GM10847 (cell line): Measurements from ENCODE around the gene ZNF627.

Source experiments
- POLR2A ChIP-seq: IDR thresholded peaks from 2 replicates; pipeline ENCODE4 v1.6.1; 2011; ENCODE audit not compliant: insufficient read length; ENCODE audit errors: extremely low read depth

ZNF627 gene

DNA sequence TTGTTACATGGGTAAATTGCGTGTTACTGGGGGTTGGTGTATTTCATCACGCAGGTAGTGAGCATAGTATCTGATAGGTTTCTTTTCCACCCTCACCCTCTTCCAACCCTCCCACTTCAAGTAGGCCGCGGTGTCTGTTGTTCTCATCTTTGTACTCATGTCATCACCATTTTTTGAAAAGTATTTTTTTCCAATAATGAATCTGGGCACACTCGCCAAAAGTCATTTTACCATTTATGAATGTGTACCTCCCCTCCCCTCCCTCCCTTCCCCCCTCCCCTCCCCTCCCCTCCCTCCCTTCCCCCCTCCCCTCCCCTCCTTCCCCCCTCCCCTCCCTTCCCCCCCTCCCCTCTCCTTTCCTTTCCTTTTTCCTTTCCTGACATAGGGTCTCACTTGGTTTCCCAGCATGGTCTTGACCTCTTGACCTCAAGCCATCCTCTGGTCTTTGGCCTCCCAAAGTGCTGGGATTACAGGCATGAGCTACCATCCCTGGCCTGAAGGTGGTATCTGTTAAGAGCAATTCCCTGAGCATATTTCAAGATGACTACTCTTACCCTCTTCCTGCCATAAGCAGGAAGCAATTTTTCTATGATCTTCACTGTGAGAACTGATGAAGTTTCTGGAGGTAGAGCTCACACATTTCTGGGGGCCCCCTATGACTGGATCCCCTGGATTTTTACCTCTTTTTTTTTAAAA lies 15.7 kb downstream of the ZNF627 start:
- TF ChIP-seq POLR2A, result no peak

DNA sequence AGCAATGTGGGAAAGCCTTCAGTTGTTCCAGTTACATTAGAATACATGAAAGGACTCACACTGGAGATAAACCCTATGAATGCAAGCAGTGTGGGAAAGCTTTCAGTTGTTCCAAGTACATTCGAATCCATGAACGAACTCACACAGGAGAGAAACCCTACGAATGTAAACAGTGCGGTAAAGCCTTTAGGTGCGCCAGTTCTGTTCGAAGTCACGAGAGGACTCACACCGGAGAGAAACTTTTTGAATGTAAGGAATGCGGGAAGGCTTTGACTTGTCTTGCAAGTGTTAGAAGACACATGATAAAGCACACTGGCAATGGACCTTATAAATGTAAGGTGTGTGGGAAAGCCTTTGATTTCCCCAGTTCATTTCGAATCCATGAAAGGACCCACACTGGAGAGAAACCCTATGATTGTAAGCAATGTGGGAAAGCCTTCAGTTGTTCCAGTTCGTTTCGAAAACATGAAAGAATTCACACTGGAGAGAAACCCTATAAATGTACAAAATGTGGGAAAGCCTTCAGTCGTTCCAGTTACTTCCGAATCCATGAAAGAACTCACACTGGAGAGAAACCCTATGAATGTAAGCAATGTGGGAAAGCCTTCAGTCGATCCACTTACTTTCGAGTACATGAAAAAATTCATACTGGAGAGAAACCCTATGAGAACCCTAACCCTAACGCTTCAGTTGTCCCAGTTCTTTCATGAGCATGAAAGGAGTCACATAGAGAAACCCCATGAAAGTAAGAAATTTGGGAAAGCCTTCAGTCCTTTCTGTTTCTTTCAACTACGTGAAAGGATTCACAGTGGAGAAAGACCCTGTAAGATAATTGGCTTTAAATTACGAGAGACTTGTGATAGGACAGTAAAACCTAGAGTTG lies 20.1 kb downstream of the ZNF627 start:
- TF ChIP-seq POLR2A, result no peak

DNA sequence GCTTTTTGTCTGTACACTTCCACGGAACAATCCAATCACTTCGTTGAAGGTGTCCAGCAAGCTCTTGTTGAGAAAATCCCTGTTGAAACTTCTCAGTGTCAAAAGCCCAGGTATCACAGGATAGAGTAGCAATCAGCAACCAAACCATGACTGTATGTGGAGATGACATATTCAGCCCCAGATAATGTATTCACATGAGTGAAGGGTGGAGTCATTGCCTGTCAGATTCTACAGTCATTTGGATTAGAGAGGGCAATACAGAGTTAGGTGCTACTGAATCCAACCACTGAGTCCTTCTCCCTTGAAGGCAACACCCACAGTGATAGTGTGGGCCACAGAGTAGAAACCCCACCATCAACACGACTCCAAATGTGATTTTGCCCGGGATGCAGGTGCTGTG lies 23.3 kb downstream of the ZNF627 start:
- no peak for TF ChIP-seq POLR2A

DNA sequence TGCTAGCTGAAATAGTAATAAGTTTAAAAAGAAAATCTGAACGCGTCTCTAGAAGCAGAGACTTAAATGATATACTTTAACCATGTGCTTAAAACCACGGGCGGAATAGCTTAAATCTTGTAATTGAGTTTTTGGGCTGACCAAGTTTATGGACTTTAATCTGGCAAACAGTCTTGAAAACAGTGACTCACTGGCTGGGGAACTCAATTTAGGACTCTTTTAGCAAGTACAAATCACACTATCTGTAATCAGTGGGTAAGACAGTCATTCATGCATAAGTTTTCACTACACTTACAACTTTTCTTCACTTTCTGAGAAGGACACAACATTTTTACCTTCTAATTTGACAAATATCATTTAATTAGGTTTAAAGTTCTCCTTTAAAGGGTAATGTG lies 26.8 kb downstream of the ZNF627 start:
- TF ChIP-seq POLR2A, result no peak

DNA sequence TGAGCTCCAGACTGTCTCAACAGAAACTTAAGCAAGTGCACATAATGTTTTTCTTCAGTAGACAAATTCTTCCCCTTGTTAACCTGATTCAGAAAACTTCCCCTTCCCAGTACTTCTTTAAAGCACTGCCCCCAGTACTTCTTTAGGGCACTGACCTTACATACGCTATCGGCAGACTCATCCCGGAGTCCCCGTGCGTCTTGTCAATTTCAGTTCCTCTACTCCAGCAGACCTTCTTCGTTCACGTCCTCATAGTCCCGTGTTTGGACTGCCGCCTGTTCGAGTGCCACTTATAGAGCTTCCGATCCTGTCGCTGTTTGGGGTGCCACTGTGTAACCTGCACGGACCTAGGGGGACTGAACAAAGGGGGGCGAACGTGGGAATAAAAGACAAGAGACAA lies 29.0 kb downstream of the ZNF627 start:
- TF ChIP-seq POLR2A, result no peak

DNA sequence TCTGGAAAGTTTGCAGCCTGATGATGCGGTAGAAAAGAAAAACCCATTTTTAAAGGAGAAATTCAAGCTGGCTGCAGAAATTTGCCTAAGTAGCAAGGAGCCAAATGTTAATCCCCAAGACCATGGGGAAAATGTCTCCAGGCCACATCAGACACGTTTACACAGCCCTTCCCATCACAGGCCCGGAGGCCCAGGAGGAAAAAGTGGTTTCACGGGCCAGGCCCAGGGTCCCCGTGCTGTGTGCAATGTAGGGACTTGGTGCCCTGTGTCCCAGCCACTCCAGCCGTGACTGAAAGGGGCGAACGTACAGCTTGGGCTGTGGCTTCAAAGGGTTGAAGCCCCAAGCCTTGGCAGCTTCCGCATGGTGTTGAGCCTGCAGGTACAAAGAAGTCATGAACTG lies 35.9 kb downstream of the ZNF627 start:
- TF ChIP-seq POLR2A, result no peak

DNA sequence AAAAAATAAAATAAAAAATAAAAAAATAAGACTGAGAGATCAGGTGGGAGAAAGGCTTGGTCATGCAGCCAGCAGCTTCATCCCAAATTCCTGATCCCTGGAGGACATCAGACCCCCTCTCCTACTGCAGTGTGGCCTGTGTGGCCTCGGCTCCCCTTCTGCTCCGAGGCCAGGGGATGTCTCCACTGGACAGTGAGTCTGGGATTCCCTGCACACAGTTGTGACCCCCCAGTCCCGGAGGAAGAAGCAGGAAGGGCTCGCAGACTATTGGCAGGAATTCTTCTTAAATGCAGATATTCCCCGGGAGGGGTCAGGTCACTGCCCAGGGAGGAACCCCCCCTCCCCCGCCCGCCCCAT lies 41.9 kb downstream of the ZNF627 start:
- TF ChIP-seq POLR2A, result no peak

DNA sequence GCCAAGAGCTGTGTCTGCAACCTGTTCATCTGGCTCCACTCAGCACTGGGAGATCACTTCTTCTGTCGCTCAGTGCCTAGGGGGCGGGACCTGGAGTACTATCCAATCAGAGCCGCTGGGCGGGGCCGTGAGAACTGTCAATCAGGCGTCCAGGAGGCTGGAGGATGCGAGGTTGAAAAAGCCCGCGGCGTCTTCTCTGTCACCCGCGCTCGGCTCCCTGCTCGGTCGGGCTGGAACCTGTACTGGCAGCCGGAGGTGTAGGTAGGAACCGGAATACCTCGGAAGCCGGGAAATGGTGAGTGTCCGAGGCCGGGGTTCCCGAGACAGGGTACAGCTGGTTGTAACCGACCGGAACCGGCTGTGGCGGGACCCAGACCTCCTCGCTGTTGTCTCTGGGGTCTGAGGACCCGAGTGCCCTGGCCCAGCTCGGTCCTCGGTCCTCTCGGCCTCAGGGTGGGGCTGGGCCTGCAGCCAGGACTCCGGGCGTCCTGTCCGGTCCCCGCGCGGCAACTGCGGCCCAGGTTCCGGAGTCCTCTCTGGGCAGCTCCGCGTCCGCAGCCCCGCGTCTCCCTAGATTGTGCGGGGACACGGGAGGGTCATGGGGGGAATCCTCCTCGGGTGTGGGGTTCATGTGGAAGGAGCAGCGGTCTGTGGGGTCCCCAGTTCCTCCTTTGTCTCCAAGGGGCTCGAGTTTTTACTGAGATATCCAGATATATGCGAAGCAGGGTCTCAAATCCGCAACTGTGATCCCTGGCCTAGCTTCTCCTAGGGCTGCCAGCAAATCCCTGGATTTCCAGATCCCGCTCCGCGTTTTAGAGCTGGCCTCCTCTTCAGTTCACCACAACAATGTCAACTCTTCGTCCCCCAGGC lies 42.6 kb downstream of the ZNF627 start:
- peak; percentile 40 for TF ChIP-seq POLR2A

DNA sequence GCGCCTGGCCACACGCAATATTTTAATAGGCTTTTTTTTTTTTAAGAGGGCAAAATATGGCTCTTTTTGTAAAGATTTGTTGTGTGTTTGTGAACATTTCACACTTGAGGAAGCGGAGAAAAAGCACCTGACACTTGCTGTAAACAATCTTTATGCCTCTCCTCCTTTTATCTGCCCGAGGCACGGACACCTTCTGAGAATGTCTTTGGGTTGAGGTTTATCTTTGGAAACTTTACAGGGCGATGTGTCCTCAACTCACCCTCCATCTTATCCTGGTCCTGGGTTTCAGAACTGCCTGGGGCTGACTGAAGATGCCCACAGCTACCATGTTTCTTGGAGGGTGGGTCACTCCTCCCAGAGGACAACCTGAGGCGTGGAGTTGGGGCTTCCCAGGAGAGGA lies 44.0 kb downstream of the ZNF627 start:
- no peak for TF ChIP-seq POLR2A

DNA sequence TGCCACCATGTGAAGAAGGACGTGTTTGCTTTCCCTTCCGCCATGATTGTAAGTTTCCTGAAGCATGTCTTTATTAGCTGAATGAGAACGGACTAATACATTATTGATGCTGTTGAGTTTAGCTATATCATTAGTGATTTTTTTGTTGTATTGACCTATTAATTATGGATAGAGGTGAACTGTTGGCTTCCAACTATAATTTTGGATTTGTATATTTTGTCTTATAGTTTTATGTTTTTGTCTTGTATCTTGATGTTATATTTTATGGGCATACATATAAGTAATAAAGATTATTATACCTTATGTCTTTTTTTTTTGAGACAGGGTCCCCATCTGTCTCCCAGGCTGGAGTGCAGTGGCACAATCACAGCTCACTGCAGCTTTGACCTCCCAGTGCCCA lies 45.6 kb downstream of the ZNF627 start:
- TF ChIP-seq POLR2A, result no peak

DNA sequence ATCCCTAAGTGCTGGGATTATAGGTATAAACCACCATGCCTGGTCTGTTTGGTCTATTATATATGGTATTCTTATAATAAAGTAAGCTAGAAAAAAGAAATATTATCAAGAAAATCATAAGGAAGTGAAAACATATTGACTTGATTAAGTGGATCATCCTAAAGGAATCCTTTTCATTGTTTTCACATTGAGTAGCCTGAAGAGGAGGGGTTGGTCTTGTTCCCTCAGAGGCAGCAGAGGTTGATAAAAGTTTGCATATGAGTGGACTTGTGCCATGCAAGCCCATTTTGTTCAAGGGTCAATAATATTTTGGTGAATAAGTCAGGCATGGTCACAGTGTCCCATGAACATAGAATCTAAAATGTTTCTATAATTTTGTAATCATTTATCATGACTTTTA lies 52.7 kb downstream of the ZNF627 start:
- TF ChIP-seq POLR2A, result no peak

DNA sequence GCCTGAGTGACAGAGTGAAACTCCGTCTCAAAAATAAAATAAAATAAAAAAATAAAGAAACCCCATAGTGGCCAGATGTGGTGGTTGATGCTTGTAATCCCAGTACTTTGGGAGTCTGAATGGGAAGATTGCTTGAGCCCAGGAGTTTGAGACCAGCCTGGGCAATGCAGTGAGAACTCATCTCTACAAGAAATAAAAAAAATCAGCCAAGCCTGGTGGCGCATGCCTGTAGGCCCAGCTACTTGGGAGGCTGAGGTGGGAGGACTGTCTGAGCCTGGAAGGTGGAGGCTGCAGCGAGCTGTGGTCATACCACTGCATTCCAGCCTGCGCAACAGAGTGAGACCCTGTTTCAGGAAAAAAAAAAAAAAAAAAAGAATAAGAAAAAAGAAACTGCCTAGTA lies 53.8 kb downstream of the ZNF627 start:
- TF ChIP-seq POLR2A, result no peak

DNA sequence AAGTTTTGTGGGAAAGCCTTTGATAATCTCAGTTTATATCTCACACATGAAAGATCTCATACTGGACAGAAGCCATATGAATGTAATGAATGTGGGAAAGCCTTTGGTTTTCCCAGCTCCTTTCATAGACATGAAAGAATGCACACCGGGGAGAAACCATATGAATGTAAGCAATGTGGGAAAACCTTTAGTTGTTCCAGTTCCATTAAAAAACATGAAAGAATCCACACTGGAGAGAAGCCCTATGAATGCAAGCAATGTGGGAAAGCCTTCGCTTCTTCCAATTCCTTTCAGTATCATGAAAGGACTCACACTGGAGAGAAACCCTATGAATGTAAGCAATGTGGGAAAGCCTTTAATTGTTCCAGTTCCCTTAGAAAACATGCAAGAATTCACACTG lies 54.8 kb downstream of the ZNF627 start:
- TF ChIP-seq POLR2A, result no peak

DNA sequence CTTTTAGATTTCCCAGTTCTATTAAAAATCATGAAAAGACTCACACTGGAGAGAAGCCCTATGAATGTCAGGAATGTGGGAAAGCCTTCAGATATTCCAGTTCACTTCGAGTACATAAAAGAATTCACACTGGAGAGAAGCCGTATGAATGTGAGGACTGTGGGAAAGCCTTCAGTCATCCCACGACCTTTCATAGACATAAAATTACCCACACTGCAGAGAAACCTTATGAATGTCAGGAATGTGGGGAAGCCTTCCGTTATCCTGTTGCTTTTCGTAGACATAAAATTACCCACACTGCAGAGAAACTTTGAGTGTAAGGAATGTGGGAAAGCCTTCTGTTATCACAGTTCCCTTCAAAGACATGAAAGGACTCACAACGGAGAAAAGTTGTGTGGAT lies 55.2 kb downstream of the ZNF627 start:
- no peak for TF ChIP-seq POLR2A

DNA sequence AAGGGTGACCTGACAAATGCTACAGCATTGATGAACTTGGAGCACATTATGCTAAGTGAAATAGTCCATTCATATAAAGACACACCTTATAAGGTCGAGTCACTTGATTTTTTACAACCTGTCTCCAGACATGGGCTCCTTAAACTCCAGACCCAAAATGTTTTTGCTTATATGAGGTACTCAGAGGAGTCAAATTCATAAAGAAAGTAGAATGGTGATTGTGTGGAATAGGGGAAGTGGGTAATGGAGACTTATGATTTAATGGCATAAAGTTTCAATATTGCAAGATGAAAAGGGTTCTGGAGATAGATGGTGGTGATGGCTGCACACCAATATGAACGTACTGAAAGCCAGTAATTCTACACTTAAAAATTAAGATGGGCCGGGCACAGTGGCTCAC lies 59.3 kb downstream of the ZNF627 start:
- no peak for TF ChIP-seq POLR2A

DNA sequence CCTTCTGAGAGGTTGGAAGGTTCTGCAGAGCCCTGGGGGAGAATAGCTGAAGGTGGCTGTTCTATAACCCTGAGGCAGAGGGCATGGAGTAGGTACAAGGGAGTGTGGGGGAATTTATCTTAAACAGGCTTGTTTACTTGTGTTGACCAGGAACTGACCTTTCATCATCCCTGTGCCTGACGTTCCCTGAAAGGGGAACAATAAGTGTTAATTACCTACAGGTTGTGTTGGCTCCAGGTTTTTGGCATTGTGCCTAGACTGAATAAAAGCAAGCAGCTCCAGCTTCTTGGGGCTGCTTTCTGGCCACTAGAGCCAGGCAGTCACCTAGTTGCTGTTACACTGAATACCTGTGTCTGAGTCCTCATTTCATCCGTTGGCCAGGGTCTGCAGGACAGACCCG lies 60.0 kb downstream of the ZNF627 start:
- TF ChIP-seq POLR2A, result no peak
